Stimulated activated CD4-positive, alpha-beta T cell treated with anti-CD3 and anti-CD28 coated beads, Interleukin-1b, Interleukin-23, amount 100 ng/mL, for 24 hours (primary cell): Measurements from ENCODE around the gene SEPTIN5.

Source experiments
- DNase-seq, 4 experiments: peaks; one replicate each; pipeline ENCODE4 v3.0.0-alpha.2; 2020; ENCODE audit warnings: low read depth in 4 of 4, low spot score in 1 of 4

SEPTIN5 gene

GRCh38 chr22:19748139-19748538 is 33.8 kb downstream of the SEPTIN5 start:
- no peak for DNase-seq

GRCh38 chr22:19748991-19749664 is 34.8 kb downstream of the SEPTIN5 start:
- no peak for DNase-seq

GRCh38 chr22:19749876-19750275 is 35.6 kb downstream of the SEPTIN5 start:
- no peak for DNase-seq

- no peak for DNase-seq
Observed at GRCh38 chr22:19750507-19751490, 36.5 kb downstream of the SEPTIN5 start.

GRCh38 chr22:19751497-19752245 is 37.4 kb downstream of the SEPTIN5 start:
- no peak for DNase-seq

- no peak for DNase-seq
Observed at GRCh38 chr22:19753090-19753842, 39.0 kb downstream of the SEPTIN5 start.

- no peak for DNase-seq
Observed at GRCh38 chr22:19753996-19754700, 39.8 kb downstream of the SEPTIN5 start.

- DNase-seq = no peak
Observed at GRCh38 chr22:19754701-19755144, 40.4 kb downstream of the SEPTIN5 start.

GRCh38 chr22:19755145-19755710 is 40.9 kb downstream of the SEPTIN5 start:
- no peak for DNase-seq

GRCh38 chr22:19755722-19756287 is 41.5 kb downstream of the SEPTIN5 start:
- DNase-seq = no peak

GRCh38 chr22:19756288-19757128 is 42.2 kb downstream of the SEPTIN5 start:
- DNase-seq = peak; percentile 26 to 56 (median 40)

- no peak for DNase-seq
Observed at GRCh38 chr22:19757140-19757984, 43.1 kb downstream of the SEPTIN5 start.

- no peak for DNase-seq
Observed at GRCh38 chr22:19757985-19758895, 43.9 kb downstream of the SEPTIN5 start.

GRCh38 chr22:19758896-19759426 is 44.7 kb downstream of the SEPTIN5 start:
- no peak for DNase-seq

GRCh38 chr22:19759427-19760057 is 45.2 kb downstream of the SEPTIN5 start:
- no peak for DNase-seq
